ENCODE results near the gene B3GNT7. TPM values are rescaled to one million over a fixed set of nuclear protein-coding genes. Genes with fewer than 3 reads are reported as not detected.

Gene B3GNT7
- total and polyA plus RNA-seq, 2 of the 8 experiments (the other 6 are each of a cell fraction or from before 2014, with no cell fraction given): 26.4 to 73.1 TPM

- peaks cover 4 to 37% (median 28%) of the 10 kb centered on the region in 4 experiments for H3K4me1 ChIP-seq (replicated peaks in 1 of 4; ENCODE audit: control insufficient read depth in 3 of 4, insufficient read depth in 4 of 4, low read length in 3 of 4)
- H3K23ac ChIP-seq (ENCODE audit: insufficient read length): no peak overlapping the region
- H3K27me3 ChIP-seq (replicated peaks in 1 of 4; ENCODE audit: control insufficient read depth in 3 of 4, extremely low read depth in 1 of 4, insufficient read depth in 3 of 4, low read length in 3 of 4): no peaks in the 10 kb centered on the region; a peak in 2 of 7 replicates
- H2AFZ ChIP-seq (ENCODE audit: low read length): no peak overlapping the region
- no peaks in the 10 kb centered on the region for H3K9me3 ChIP-seq (ENCODE audit: insufficient read depth in 2 of 2, low read depth in 1 of 2, low read length in 1 of 2)
- H3K18ac ChIP-seq (ENCODE audit: extremely low read depth, low read length): peak overlapping the region; percentile 78
- H3K4ac ChIP-seq (replicated peaks; ENCODE audit: insufficient read length, low read depth, low read length): peak overlapping the region; percentile 98
- no peak overlapping the region for H3K14ac ChIP-seq (ENCODE audit: insufficient read length)
- no peak overlapping the region for H3K4me2 ChIP-seq (ENCODE audit: insufficient read depth in 1 of 2, low read depth in 2 of 2, low read length in 2 of 2)
- DNase-seq (ENCODE audit: low read depth in 1 of 2, low spot score in 2 of 2): no peak
- peak overlapping the region; percentile 70 for H2BK120ac ChIP-seq (replicated peaks; ENCODE audit: low read depth, low read length)
- no peaks in the 10 kb centered on the region for H3K36me3 ChIP-seq (ENCODE audit: control insufficient read depth in 2 of 4, insufficient read depth in 4 of 4, low read length in 3 of 4)
- H2BK12ac ChIP-seq (ENCODE audit: low read depth, low read length): peak overlapping the region; percentile 97; the same call in 1 of the 2 replicates
- H3K27ac ChIP-seq (ENCODE audit: low read depth, low read length): no peak overlapping the region
- peak overlapping the region; percentile 63; the same call in 1 of the 2 replicates for H2BK5ac ChIP-seq (ENCODE audit: low read depth, low read length)
- H3K79me2 ChIP-seq (ENCODE audit: control insufficient read depth in 1 of 2, insufficient read depth in 2 of 2, low read length in 2 of 2): no peaks in the 10 kb centered on the region
- H3K23me2 ChIP-seq (ENCODE audit: low read depth, low read length): 0 out of 2 replicates have a peak, but pooled peaks cover 4% of the 10 kb centered on the region
- WGBS, 2 experiments (ENCODE audit: extremely low coverage in 1 of 2, insufficient coverage in 1 of 2, insufficient read length in 1 of 2, insufficient replicate concordance in 2 of 2, low coverage in 1 of 2, low lambda C conversion rate in 2 of 2, missing lambda C conversion rate in 1 of 2): 95% methylated on average over 7 of the region's 7 CpGs; no CpG with 5 or more reads in 1 of the 2 experiments
- 0 out of 2 replicates have a peak overlapping the region, but pooled peaks have one; percentile 43 for H2AK5ac ChIP-seq (ENCODE audit: low read depth, low read length)
- peak overlapping the region; percentile 54 for H4K5ac ChIP-seq (ENCODE audit: insufficient read length, low read depth, low read length)
- H4K8ac ChIP-seq (ENCODE audit: extremely low read depth, insufficient read depth, low read length): no peak overlapping the region; the same call in 1 of the 2 replicates
- H3K79me1 ChIP-seq (ENCODE audit: low read depth, low read length): no peaks in the 10 kb centered on the region
- no peak for FAIRE-seq
- POLR2A ChIA-PET (ENCODE audit: partially characterized antibody): interaction anchor here (0.6 to 2.7 kb wide), 7 partner anchors 11 to 111 kb away, joined by 3 to 13 read pairs (median 3); no protein-coding TSS in a partner anchor
- H3K56ac ChIP-seq (replicated peaks; ENCODE audit: insufficient read length, low read depth, low read length): no peak overlapping the region
- peak overlapping the region; percentile 64 for H4K91ac ChIP-seq (replicated peaks; ENCODE audit: insufficient read length, low read length)
- no peak overlapping the region for H3K9ac ChIP-seq (replicated peaks in 1 of 4; ENCODE audit: extremely low read depth in 1 of 4, low read depth in 3 of 4, low read length in 3 of 4)
- H2BK15ac ChIP-seq (ENCODE audit: low read length): peak overlapping the region; percentile 53; the same call in 1 of the 2 replicates
- CTCF ChIA-PET (ENCODE audit: partially characterized antibody): interaction anchor here (0.6 to 26.8 kb wide), 6 partner anchors 11 to 184 kb away, joined by 3 to 617 read pairs (median 5); partner anchors contain the start of gene B3GNT7
- peak overlapping the region; percentile 86; the same call in 1 of the 2 replicates for H2BK20ac ChIP-seq (ENCODE audit: low read length)
- H3K4me3 ChIP-seq (ENCODE audit: extremely low read depth in 1 of 4, insufficient read depth in 2 of 4, low read depth in 3 of 4, low read length in 4 of 4): no peak overlapping the region
- H4K20me1 ChIP-seq (replicated peaks in 1 of 2; ENCODE audit: control insufficient read depth in 1 of 2, insufficient read depth in 2 of 2, low read length in 2 of 2): no peaks in the 10 kb centered on the region
- TF ChIP-seq ATF2 (IDR thresholded peaks at IDR 0.05; ENCODE audit: low read length): no peak
- TF ChIP-seq GTF2F1 (IDR thresholded peaks at IDR 0.05; ENCODE audit: borderline replicate concordance, low read depth, low read length): no peak
- no peak for TF ChIP-seq CREB1 (IDR thresholded peaks at IDR 0.05)
- TF ChIP-seq SP2 (IDR thresholded peaks at IDR 0.05; ENCODE audit: low read length): no peak
- no peak for TF ChIP-seq EP300 (IDR thresholded peaks at IDR 0.05; ENCODE audit: borderline replicate concordance in 1 of 2, low read depth in 2 of 2, low read length in 2 of 2)
- no peak for TF ChIP-seq POLR2AphosphoS5 (IDR thresholded peaks at IDR 0.05; ENCODE audit: low read depth, low read length)
- no peak for TF ChIP-seq CHD1 (IDR thresholded peaks at IDR 0.05; ENCODE audit: low read depth, low read length)
- TF ChIP-seq HDAC6 (IDR thresholded peaks at IDR 0.05; ENCODE audit: low read depth, low read length): no peak
- TF ChIP-seq ZNF274 (IDR thresholded peaks at IDR 0.05; ENCODE audit: borderline replicate concordance, extremely low read depth, low read length): no peak
- no peak for TF ChIP-seq USF2 (IDR thresholded peaks at IDR 0.05; ENCODE audit: low read length)
- no peak for TF ChIP-seq JUN (IDR thresholded peaks at IDR 0.05; ENCODE audit: low read depth, low read length)
These were observed 23.2 kb upstream of the B3GNT7 start for GRCh38 chr2:231372326-231372725.
